Stimulated activated CD4-positive, alpha-beta T cell treated with anti-CD3 and anti-CD28 coated beads, Interleukin-15, amount 100 ng/mL, for 24 hours (primary cell): ENCODE measurements around the gene MYH16.
"Not testable (repeated sequence)": the region's sequence is repeated elsewhere in the genome, so short reads cannot be mapped to it uniquely, and the experiment has no call there.

Experiments
- DNase-seq: peaks from one replicate; pipeline ENCODE4 v3.0.0-alpha.2; 2020

The MYH16 gene

GRCh38 chr7:99260395-99260794 lies 12.2 kb upstream of the MYH16 start:
- DNase-seq = no peak

- DNase-seq = no peak
These were observed 11.0 kb upstream of the MYH16 start for GRCh38 chr7:99261646-99262045.

GRCh38 chr7:99265848-99266480 lies 6.7 kb upstream of the MYH16 start:
- DNase-seq = no peak

- DNase-seq = no peak
These were observed 5.2 kb upstream of the MYH16 start for GRCh38 chr7:99267481-99267840.

- DNase-seq = no peak
These were observed 4.6 kb upstream of the MYH16 start for GRCh38 chr7:99267841-99268576.

- no peak for DNase-seq
These were observed 4.1 kb upstream of the MYH16 start for GRCh38 chr7:99268577-99268908.

GRCh38 chr7:99270702-99271101 lies 1.9 kb upstream of the MYH16 start:
- DNase-seq = no peak

GRCh38 chr7:99273561-99273960 lies 922 bp downstream of the MYH16 start:
- DNase-seq = not testable (repeated sequence)

GRCh38 chr7:99274908-99275307 lies 2.3 kb downstream of the MYH16 start:
- not testable (repeated sequence) for DNase-seq

GRCh38 chr7:99275496-99275895 lies 2.9 kb downstream of the MYH16 start:
- no peak for DNase-seq

- DNase-seq = no peak
These were observed 5.5 kb downstream of the MYH16 start for GRCh38 chr7:99278180-99278579.

GRCh38 chr7:99284165-99284564 lies 11.5 kb downstream of the MYH16 start:
- not testable (repeated sequence) for DNase-seq

GRCh38 chr7:99287779-99288534 lies 15.3 kb downstream of the MYH16 start:
- no peak for DNase-seq

GRCh38 chr7:99289185-99289584 lies 16.5 kb downstream of the MYH16 start:
- no peak for DNase-seq

- not testable (repeated sequence) for DNase-seq
These were observed 17.5 kb downstream of the MYH16 start for GRCh38 chr7:99290148-99290547.

- DNase-seq = no peak
These were observed 18.5 kb downstream of the MYH16 start for GRCh38 chr7:99290980-99291607.

- DNase-seq = no peak
These were observed 19.5 kb downstream of the MYH16 start for GRCh38 chr7:99292127-99292526.

- no peak for DNase-seq
These were observed 20.5 kb downstream of the MYH16 start for GRCh38 chr7:99293167-99293566.

GRCh38 chr7:99293650-99294049 lies 21.0 kb downstream of the MYH16 start:
- no peak for DNase-seq

GRCh38 chr7:99296471-99296870 lies 23.8 kb downstream of the MYH16 start:
- DNase-seq = no peak

GRCh38 chr7:99301496-99301895 lies 28.9 kb downstream of the MYH16 start:
- no peak for DNase-seq

GRCh38 chr7:99305473-99306260 lies 33.0 kb downstream of the MYH16 start:
- DNase-seq = no peak
